Testis (tissue), 2 donors: ENCODE measurements around the gene MYL9.

ENCODE experiments used
- POLR2A ChIP-seq: fragments of 450-650 bp; IDR thresholded peaks from one replicate; pipeline ENCODE4 v1.6.1; 2017; ENCODE audit warnings: antibody characterized with exemption, mild to moderate bottlenecking, moderate library complexity
- TF ChIP-seq, protein P1 (sequence below), 3 experiments: fragments of 450-650 bp in 2 of 3; fragments of 200-600 bp in 1 of 3; sonication (generic) in 1 of 3; IDR thresholded peaks; one replicate each; pipeline ENCODE4 v1.5.1; 2016 to 2019; ENCODE audit warnings: antibody characterized with exemption in 3 of 3, mild to moderate bottlenecking in 2 of 3, moderate library complexity in 1 of 3

DNA sequence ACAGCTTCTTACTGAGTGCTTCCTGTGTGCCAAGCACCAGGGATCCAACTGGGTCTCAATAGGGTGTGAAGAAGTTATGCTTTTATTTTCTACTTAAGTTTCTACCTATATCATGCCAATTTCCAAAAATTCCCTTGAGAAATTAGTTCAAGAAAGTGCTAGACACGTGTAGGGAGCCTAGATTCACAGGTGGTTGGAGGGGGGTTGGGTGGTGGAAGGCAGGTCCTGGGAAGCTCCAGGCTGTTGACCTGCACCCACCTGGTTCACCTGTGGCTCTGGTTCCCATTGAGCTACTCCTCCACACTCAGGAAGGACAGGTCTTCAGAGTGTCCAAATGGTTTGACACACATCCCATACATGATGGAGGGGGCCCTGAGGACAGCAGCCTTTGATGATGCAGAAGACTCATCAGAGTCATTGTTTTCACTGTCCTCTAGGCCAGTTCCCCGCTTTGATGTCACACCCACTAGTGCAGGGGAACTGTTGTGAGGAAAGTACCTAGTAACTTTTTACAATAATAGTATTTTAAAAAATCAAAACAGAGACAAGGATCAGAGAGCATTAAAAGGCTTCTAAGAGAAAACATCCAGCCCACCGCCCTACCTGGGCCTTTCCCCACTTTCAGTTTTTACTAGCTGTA, 39.8 kb upstream of the MYL9 start:
- TF ChIP-seq, protein P1, sequence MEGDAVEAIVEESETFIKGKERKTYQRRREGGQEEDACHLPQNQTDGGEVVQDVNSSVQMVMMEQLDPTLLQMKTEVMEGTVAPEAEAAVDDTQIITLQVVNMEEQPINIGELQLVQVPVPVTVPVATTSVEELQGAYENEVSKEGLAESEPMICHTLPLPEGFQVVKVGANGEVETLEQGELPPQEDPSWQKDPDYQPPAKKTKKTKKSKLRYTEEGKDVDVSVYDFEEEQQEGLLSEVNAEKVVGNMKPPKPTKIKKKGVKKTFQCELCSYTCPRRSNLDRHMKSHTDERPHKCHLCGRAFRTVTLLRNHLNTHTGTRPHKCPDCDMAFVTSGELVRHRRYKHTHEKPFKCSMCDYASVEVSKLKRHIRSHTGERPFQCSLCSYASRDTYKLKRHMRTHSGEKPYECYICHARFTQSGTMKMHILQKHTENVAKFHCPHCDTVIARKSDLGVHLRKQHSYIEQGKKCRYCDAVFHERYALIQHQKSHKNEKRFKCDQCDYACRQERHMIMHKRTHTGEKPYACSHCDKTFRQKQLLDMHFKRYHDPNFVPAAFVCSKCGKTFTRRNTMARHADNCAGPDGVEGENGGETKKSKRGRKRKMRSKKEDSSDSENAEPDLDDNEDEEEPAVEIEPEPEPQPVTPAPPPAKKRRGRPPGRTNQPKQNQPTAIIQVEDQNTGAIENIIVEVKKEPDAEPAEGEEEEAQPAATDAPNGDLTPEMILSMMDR (IDR thresholded peaks at IDR 0.05) = no peak
- no peak for TF ChIP-seq POLR2A
